Cerebellar cortex (tissue), 1 donor: Measurements from ENCODE around the gene CLSTN1.
A peak's percentile ranks its signal among the peaks of the same experiment; 100 is the strongest.
"Not testable (repeated sequence)": the region's sequence is repeated elsewhere in the genome, so short reads cannot be mapped to it uniquely, and the experiment has no call there.

Experiments
- DNase-seq: peaks from one replicate; pipeline ENCODE4 v3.0.0-alpha.2; 2015; ENCODE audit warnings: low spot score

Gene CLSTN1

DNA sequence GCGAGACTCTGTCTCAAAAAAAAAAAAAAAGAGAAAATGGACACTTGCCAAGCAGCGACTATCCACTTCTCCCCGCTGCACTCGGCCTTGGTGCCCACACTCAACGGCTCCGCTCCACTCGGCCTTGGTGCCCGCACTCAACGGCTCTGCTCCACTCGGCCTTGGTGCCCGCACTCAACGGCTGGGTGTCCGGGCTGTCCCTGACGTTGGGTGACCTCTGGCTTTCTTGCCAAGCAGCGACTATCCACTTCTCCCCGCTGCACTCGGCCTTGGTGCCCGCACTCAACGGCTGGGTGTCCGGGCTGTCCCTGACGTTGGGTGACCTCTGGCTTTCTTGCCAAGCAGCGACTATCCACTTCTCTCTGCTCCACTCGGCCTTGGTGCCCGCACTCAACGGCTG lies 61.3 kb downstream of the CLSTN1 start:
- DNase-seq, result not testable (repeated sequence)

DNA sequence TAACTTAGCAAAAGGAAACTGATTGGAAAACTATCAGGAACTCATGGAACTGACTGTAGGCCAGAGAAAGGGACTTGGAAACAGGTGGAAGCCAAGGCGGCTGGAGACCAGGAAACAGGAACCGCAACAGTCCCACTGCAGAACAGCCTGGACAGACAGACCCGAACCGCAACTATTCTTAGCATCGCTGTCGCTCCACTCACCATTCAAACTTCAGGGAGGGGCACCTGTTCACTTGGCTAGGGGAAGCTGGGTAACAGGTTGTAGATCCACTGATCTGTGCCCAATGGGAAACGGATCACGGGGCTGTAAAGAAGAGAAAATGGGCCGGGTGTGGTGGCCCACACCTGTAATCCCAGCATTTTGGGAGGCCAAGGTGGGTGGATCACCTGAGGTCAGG lies 61.9 kb downstream of the CLSTN1 start:
- DNase-seq, result no peak

DNA sequence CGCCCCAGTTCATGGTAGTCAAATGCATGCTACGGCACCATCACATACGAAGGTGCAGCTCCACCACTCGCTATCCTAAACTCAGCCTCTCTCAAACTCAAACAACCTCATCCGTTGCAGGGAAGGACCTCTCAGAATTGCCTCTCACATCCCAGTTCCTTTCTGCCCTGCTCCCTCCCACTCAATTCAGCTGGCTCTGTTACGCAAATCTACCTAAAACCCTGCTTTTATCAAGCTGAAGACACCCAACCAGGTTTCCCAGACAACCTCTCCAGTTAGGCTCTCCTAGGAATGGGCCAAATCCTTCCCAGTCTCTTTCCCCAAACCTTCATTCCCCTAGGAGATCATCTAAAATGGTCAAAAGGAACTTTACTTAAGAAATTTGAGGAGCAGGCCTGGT lies 62.9 kb downstream of the CLSTN1 start:
- DNase-seq, result no peak

DNA sequence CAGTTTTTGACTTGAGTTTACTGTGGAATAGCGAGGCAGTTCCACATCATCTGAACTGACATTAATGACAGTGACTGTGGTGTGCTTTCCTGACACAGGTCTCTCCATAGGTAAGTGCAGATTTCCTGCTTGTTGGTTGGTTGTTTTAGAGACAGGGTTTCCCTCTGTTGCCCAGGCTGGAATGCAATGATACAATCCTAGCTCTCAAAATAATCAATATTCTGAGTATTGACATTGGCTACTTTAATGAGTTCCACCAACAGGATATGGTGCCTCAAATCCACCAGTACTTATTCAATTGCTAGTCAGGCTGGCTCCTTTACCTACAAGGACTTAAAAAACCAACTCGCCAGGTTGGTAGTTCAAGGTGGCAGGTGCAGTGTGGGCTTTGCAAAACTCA lies 63.8 kb downstream of the CLSTN1 start:
- DNase-seq, result no peak

DNA sequence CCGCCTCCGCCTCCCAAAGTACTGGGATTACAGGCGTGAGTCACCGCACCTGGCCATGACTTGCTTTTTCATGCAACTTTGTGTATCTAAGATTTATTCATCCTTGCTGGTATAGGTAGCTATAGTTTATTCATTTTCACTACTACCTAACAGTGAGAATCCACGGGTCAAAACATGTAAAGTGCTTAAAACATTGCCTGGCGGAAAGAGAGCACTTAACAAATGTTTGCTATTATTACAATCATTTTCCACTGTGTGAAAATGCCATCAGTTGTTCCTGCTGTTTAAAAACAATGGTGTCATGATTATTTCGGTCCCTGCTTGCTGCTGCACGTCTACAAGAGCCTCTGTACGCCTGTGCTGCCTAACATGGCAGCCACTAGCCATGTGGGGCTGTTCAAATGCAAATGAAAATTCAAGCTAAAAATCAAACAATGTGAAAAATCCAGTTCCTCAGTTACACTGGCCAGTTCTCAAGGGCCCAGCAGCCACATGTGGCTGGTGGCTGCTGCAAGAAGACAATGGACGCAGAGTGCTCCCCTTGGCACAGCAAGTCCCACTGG lies 65.1 kb downstream of the CLSTN1 start:
- no peak for DNase-seq

DNA sequence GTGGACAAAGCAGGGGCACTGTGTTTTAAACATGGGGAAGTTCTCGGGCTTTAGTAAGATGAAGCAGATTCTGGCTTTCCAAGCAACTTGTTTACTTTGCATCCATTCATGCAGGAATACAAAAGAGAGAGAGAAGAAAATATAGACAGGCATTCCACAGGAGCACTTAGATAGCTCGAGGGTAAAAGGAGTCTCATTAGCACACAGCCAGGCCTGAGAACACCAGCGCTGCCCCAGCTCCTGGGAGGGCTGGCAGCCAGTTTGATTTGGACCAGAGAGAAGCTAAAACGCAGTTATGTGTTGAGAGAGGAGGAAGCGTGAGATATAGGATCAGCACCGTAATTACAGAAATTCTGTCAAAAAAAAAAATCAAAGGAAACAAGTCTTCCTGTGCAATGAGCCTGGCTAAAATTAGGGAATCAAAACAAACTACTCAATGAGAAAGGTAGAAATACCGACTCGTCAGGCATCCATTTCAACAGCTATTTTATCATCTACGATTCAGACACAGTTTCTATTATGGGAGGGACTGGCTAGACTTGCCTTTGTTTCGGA lies 68.2 kb downstream of the CLSTN1 start:
- DNase-seq, result peak; percentile 77

DNA sequence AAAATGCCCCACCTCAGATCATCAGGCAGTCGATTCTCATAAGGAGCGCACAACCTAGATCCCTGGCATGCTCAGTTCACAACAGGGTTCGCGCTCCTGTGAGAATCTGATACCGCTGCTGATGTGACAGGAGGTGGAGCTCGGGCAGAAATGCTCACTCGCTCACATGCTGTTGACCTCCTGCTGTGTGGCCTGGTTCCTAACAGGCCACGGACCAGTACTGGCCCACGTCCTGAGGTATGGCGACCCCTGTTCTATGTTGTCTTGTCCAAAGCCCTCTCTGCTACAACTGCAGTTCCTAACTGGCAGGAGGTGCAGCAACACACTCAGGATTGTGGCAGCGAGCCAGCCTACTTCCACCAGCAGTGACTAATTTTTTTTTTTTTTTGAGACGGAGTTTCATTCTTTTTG lies 70.6 kb downstream of the CLSTN1 start:
- DNase-seq, result peak; percentile 68

DNA sequence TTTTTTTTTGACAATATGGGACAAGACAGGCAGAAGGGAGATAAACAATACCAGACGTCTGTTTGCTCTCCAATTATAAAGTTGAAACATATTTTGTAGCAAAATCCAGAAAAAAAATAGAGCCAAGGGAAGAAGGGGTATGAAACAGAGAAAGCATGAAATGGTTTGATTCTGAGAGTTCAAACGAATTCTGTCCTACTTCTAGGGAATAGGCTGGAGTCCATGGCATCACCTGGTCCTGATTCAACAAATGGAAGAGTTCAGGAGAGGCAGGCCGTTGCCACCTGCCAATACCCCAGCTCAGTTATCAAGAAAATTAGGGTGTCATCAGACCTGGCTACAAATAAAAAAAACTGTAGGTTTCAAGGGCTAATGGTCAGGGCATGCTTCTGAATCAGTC lies 71.8 kb downstream of the CLSTN1 start:
- peak; percentile 66 for DNase-seq

DNA sequence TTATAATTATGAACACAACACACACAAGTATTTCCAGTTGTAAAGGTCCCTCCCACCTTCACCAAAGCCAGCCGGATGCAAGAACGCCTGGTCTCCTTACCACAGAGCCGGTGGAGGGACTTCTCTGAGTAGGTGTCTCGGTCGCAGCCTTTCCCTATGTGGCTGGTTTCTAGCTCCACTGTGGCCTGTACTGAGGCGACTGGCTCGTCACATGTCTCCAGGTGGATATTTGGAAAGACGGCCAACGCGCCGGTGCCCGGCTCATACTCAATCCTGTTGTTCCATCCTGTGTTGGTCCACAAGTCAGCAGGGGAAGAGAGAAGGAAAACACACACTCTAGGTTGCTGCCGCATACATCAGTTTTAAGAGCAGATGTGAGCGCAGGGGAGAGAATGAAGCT lies 74.4 kb downstream of the CLSTN1 start:
- peak; percentile 58 for DNase-seq

DNA sequence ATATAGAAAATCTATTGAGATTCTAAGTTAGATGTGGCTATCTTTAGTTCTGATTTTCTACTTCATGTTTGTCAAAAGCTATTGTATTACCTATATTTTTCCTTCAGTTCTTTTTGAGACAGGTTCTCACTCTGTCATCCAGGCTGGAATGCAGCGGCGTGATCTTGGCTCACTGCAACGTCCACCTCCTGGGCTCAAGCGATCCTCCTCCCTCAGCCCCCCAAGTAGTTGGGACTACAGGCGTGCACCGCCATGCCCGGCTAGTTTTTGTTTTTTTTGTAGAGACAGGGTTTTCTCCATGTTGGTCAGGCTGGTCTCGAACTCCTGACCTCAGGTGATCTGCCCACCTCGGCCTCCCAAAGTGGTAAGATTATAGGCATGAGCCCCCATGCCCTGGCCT lies 75.4 kb downstream of the CLSTN1 start:
- not testable (repeated sequence) for DNase-seq

DNA sequence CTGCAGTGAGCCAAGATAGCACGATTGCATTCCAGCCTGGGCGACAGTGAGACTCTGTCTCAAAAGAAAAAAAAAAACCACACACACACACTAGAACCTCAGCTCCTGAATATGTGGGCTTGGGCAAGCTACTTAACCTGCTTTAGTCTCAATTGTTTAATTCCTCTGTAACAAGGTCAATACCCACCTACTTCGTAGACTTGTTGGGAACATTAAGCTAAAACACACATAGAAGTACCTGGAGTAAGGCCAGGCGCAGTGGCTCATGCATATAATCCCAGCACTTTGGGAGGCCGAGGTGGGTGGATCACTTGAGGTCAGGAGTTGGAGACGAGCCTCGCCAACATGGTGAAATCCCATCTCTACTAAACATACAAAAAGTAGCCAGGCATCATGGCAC lies 77.1 kb downstream of the CLSTN1 start:
- no peak for DNase-seq

DNA sequence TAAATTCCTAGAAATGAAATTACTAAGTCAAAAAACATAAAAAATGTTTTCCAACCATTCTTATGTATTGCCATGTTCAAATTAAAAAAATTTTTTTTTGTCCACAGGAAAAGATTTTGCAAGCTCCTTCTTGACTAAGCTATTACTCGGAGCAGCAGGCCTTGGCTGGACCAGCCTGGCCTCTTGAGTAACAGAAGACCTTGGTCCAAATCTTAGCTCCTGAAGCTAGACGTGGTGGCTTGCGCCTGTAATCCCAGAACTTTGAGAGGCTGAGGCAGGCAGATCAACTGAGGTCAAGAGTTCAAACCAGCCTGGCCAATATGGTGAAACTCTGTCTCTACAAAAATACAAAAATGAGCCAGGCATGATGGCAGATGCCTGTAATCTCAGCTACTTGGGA lies 77.6 kb downstream of the CLSTN1 start:
- DNase-seq, result no peak

DNA sequence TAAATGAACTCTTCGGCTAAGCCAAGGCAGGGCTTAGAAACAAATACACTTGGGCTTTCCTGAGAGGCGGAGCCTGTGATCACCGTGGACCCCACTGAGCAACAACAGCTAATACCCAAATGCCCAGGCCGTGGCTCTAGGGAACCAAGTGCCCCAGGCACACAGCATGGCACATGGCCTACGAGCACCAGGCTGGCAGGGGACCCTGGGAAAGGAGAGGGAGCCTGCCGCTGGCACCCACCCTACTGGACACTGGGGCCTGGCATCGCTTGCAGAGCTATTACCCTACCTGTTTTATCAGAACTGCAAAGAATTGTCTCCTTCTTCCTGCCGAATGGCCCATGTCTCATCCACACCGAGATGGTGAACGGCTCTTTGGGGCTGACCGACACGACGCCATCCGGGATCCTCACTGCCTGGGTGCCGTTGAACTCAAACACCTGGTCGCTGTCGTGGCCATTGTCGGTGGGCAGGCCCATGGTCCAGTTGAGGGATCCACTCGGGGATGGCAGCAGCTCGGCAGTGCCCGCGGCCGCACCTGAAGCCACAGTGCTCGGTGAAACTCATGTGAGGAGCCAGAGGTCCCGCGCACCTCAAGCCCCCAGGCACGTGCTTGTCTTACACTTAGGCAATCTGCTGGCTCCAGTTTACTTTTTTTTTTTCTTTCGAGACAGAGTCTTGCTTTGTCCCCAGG lies 79.5 kb downstream of the CLSTN1 start:
- DNase-seq, result no peak

DNA sequence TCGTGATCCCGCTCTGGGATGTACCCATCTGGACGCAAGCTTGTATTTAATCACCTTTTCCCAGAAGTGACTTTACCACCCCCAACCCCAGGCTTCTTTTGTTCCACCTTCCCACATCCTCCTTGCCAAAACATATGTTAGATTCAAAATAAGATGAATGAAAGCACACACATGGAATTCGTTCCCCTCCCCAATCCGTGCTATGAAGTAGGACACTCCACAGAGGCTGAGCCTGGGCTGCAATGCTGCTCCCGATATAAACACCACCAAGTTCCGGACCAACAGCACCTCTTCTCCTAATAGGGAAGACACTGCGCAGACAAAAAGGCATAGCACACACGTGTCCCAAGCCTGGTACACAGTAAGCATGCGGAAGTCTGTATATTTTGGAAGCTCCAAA lies 86.1 kb downstream of the CLSTN1 start:
- DNase-seq, result no peak

DNA sequence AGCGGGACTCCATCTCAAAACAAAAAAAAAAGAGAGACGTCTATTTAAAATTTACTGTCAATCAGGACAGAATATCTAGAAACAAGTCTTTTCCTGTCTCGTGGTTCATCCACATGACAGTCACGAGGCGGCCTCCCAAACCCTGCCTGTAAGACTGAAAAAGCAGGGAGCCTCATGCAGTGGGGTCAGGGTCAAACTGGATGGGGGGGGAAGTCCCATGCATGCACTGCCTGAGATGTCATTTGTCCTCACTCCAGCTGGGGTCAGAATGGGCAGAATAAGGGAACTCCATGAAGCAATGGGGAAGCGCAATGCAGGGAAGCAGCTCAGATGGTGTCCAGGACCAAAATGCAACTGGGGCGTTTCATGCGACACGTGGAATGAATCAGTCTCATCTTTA lies 86.7 kb downstream of the CLSTN1 start:
- no peak for DNase-seq

DNA sequence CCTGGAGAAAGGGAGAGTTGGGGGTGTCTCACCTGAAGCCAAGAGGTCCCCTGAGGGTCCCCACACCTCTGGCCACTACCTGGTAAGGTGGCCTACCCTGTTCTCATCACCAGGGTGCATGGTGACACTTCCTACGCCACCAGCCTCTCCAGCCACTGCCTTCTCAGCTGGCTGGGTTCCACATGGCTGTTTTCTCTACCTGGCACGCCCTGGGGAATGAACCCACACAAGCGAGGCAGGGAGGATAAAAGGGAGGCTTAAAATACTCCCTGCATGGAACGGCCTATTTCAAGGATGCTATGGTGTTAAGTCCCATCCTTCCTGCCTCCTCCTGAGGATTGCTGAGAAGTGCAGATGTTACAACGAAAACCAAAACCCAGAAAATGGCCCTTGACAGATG lies 87.5 kb downstream of the CLSTN1 start:
- DNase-seq, result no peak

DNA sequence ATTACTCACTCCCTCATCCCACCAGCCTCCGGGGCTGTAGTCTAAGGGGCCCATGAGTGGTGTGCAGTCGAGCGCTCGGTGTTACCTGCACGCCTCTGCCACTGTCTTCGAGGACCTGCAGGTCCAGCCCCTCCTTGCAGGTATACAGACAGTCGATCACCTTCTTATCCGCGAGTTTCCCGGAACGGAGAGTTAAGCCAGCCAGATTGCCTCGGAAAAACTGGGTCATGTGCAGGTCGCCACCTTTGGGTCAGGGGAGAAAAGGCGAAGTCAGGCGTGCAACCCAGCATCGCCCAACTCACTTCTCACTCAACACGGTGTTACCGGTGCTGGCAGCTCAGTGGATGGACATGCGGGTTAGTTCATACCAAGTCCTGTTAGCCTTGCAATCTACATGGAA lies 88.0 kb downstream of the CLSTN1 start:
- no peak for DNase-seq

DNA sequence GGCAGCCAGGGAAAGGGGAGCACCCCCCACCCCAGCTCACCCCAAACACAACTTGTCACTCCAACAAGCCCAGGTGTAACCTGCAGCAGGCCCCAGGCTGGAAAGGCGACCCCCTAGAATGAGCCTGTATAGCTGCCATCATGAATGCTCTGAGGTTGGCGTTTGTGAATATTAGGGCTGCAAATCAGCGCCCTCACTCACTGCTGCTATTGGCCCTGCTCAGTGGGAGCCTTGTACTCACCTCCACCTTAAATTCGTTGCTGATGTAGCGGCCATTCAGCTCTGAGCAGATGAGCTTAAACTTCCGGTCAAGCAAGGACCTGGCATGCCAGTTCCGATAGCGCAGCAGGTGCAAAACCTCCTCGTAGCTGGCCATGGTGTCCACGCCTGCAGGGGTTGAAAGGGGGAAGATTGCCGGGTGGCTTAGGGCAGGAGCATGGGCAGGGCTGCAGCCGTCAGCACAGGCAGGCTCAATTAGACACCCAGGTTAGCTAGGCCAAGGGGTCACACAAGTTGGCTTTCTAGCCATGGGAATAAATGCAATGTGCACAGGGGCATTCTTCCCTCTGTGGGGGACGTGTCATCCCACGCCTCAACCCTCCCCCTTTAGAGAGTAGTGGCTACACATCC lies 90.5 kb downstream of the CLSTN1 start:
- DNase-seq, result no peak

DNA sequence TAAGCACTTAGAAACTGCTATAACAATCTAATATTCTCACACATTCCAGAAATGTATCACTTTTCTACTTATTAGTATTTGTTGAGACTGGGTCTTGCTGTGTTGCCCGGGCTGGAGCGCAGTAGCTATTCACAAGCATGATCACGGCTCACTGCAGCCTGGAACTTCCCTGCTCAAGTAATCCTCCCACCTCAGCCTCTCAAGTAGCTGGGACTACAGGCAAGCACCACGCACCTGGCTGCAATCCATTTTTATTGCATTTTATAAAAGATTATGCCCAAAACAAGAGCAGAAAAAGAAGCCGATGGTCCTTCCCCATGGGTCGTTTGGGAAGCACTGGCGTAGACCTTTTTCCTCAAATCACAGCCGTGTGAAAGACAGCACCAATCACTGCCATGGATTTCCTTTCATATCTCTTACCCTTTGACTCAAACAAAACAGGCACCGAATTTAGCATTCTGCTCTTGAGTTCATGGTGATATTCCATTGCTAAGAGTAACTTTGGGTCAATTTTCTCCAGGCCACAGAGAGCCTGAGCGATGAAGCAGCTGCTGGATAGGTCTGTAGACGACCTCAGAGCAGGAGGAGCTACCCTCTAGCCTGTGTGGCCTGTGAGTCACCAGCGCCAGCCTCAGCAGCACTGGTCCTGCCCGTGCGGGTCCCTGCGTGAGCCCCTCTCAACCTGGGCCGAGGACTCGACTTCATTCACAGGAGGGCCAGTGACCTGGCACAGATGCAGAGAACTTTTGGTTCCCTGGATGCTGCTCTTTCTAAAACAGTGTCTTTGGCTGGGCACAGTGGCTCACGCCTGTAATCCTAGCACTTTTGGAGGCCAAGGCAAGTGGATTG lies 91.4 kb downstream of the CLSTN1 start:
- peak; percentile 40 for DNase-seq

DNA sequence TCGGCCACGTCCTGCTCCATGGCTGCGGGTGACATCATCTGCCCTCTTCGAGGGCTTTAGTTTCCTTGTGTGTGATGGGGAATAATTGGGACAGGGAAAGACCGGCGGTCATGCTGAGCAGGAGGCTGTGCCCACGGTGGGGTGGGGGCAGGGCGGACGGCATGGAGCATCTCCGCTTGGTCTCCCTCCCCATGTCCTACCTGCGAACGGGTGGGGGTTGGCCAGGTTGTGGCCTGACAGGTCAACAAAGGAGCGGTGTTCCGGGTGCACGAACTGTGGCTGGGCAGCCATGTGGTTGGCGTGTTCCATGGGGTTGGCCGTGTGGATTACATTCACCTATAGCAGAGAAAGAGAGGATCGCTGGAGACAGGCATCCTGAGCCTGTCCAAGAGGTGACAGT lies 92.2 kb downstream of the CLSTN1 start:
- DNase-seq, result no peak

DNA sequence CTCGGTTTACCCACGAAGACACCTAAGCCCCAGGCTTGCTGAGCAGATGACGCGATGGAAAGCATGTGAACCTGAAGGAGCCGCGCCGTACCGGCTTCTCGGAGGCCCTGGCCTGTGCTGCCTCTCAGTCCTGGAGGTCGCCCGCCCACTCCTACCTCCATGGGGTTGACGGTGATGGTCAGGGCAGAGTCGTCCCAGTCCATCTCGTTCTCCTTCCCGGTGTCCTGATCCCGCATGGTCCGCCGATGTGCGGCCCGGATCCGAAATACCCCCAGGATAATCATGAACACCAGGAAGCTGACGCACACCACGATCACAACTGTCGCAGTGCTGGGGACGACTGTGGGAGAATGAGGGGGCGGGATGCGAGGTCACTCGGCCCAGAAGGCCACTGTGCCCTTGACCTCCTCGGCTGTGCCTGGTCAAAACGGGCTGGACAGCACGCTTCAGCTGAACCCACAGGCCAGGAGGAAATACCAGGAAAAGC lies 92.7 kb downstream of the CLSTN1 start:
- no peak for DNase-seq
